ENCODE measurements around the gene TTI1. TPM values are rescaled to one million over a fixed set of nuclear protein-coding genes. Genes with fewer than 3 reads are reported as not detected.
"Not testable (repeated sequence)": the region's sequence is repeated elsewhere in the genome, so short reads cannot be mapped to it uniquely, and the experiment has no call there.

Gene TTI1
- total and polyA plus RNA-seq, 9 donors, result 13.5 to 20.4 (median 15.1) TPM

DNA sequence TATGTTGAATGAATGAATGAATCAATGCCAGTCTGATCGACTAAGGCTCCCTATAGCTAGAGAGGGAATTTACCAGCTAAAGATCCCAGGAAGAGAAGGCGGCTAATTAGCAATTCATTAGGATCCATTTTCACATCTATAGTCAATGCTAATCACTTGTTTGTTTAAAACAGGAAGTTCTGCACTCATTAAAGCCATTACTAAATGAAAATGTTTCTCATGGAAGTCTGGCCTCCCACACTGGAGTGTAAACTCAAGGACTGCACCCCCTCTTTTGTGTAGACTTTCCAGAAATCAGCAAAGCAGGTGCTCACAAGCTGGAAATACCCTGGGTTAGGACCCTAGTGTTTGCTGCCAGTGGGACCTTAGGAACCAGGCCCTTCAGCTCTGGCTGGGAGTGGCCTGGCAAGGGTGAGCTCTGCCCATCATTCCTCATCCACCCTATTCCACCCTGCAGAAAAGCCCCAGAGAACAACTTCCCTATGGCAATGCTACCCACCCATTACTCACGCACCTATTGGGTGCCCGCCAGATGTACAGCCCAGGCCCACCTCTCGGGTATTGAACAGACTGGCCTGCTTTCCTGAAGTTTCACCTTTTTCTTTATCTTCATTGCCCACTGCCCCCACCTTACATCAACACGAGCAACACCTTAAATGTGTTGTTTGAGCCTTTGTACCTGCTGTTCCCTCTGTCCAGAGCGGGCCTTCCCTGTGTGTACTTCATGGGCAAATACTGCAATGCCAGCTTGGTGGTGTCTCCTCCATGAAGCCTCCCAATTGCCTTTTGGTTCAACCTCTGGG lies 60.8 kb downstream of the TTI1 start:
- H3K27ac ChIP-seq (ENCODE audit: low read length), result no peak overlapping the region

DNA sequence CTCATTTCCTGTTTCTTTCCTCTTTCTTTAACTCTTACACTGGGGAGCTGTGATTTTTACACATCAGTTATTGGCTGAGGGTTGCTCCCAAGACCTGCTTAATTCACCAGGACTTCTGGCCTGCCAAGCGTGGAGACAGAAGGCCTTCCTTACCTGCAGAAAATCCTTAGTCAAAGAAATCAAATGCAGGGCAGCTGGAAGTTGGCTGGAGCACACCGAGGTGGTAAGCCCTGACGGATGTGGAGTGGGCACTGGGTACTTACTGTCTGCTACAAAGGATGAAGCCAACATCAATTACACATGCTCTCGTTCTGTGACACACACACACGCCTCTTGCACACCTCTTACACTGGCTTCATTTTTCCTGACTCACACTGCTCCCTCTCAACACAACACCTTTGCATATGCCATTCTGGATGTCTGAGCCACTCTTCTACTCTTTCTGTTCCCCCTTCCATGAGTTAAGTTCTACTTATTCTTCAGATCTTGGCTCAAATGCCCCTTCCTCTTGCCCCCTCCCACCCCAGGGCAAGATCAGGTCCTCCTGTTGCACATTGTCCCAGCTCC lies 61.6 kb downstream of the TTI1 start:
- Histone ChIP-seq H3K27ac (ENCODE audit: low read length) (no peak overlapping the region), H3K27me3 (ENCODE audit: control insufficient read depth, insufficient read depth, low read length) (no peaks in the 10 kb centered on the region), H3K36me3 (ENCODE audit: control insufficient read depth, insufficient read depth, low read length) (no peaks in the 10 kb centered on the region), H3K9me3 (replicated peaks; ENCODE audit: control insufficient read depth, low read depth, low read length) (no peaks in the 10 kb centered on the region), H3K4me3 (ENCODE audit: low read length) (no peak overlapping the region), H3K4me1 (ENCODE audit: control insufficient read depth, insufficient read depth, low read length) (no peaks in the 10 kb centered on the region)
- 73% methylated on average over 5 of the region's 5 CpGs for WGBS (ENCODE audit: insufficient coverage)
- DNase-seq, result no peak

More for the DNA sequence above, 60.8 kb downstream of the TTI1 start:
- H3K4me1 ChIP-seq (ENCODE audit: control insufficient read depth, insufficient read depth, low read length), result peaks cover 2% of the 10 kb centered on the region
- no peaks in the 10 kb centered on the region for H3K27me3 ChIP-seq (ENCODE audit: control insufficient read depth, insufficient read depth, low read length)
- no peak for DNase-seq
- WGBS (ENCODE audit: insufficient coverage), result 85% methylated on average over 4 of the region's 7 CpGs
- no peak overlapping the region for H3K4me3 ChIP-seq (ENCODE audit: low read length)
- no peaks in the 10 kb centered on the region for H3K9me3 ChIP-seq (replicated peaks; ENCODE audit: control insufficient read depth, low read depth, low read length)
- H3K36me3 ChIP-seq (ENCODE audit: control insufficient read depth, insufficient read depth, low read length), result no peaks in the 10 kb centered on the region

DNA sequence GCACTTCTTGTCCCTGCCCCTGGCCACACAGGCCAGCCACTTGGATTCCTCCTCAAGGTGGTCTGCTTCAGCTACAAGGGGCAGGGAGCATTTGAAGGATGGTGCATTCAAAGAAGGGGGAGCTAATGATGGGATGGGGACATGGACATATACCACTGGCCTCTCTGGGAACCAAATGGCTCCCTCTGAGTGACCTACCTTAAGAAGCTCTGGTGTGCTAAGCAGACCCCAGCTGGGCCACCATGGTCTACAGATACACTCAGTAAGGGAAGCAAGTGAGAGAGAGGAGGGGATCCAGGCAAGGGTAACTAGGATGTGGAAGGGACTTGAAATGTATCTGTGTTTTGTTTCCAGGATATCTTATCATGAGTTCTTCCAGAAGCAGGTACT lies 62.4 kb downstream of the TTI1 start:
- DNase-seq, result no peak
- Histone ChIP-seq H3K27ac (ENCODE audit: low read length) (no peak overlapping the region), H3K9me3 (replicated peaks; ENCODE audit: control insufficient read depth, low read depth, low read length) (no peaks in the 10 kb centered on the region), H3K4me3 (ENCODE audit: low read length) (no peak overlapping the region), H3K27me3 (ENCODE audit: control insufficient read depth, insufficient read depth, low read length) (no peaks in the 10 kb centered on the region), H3K36me3 (ENCODE audit: control insufficient read depth, insufficient read depth, low read length) (no peaks in the 10 kb centered on the region), H3K4me1 (ENCODE audit: control insufficient read depth, insufficient read depth, low read length) (no peaks in the 10 kb centered on the region)

DNA sequence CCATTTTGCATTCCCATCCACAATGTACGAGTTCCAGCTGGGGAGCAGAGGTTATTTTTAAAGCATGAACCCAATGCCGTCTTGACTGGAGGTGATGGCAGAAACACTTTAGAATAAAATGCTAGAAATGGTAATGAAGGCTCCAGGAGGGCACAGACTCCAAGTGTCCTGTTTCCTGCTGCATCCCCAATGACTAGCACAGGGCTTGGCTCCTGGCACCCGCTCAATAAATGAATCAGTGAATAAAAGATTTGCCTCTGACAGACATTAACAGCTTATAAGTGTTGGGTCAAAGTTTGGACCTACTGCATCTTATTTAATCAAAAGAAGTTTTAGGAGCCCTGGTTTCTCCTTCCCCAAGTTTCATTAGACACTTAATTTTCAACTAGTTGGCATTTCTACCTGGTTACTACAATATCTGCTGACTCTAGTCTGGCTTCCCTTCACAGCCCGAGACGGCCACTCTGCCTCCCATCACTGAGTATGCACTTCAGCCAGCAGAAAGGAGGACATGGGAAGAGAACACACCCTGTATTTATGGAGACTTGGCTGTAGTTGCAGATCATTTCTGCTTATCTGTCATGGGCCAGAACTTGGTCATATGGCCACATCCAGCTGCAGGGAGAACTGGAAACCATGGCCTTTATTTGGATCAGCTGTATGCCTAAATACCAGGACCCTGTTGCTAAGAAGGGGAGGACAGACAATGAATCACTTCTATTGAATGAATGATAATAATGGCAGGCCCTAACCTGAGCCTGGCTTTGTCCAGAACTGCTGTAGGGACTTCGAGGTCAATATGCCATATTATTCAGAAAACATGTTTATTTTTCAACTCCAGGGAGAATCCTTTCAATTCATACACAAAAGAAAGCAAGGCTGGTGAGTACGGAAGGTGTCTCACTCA lies 63.1 kb downstream of the TTI1 start:
- Histone ChIP-seq H3K27me3 (ENCODE audit: control insufficient read depth, insufficient read depth, low read length) (no peaks in the 10 kb centered on the region), H3K4me3 (ENCODE audit: low read length) (no peak overlapping the region), H3K27ac (ENCODE audit: low read length) (no peak overlapping the region), H3K36me3 (ENCODE audit: control insufficient read depth, insufficient read depth, low read length) (no peaks in the 10 kb centered on the region), H3K4me1 (ENCODE audit: control insufficient read depth, insufficient read depth, low read length) (no peaks in the 10 kb centered on the region), H3K9me3 (replicated peaks; ENCODE audit: control insufficient read depth, low read depth, low read length) (no peaks in the 10 kb centered on the region)
- WGBS (ENCODE audit: insufficient coverage), result 83% methylated on average over 3 of the region's 7 CpGs
- no peak for DNase-seq

DNA sequence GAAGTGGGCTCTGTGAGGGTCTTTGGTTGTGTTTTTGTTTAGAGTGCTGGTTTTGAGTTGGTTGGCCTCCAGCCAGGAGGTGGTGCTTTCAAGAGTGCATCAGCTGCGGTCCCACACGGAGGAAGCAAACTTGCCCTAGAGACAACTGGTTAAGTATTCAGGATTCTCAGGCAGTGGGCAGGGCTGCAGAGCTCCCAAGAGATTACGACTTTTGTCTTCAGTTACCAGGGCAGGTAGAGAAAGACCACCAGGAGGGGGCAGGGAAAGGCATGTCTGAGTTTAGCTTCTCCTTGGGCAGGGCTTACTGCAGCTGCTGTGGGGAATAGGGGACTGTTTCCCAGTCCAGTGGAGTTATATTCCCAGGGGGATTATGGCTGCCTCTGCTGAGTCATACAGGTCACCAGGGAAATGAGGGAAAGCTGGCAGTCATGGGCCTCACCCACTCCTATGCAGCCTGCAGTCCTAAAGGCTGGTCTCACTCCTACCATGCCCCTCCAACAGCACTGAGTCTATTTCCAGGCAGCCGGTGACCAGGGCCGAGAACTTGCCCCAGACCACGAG lies 64.3 kb downstream of the TTI1 start:
- no peaks in the 10 kb centered on the region for H3K27me3 ChIP-seq (ENCODE audit: control insufficient read depth, insufficient read depth, low read length)
- WGBS (ENCODE audit: insufficient coverage), result 61% methylated on average over 6 of the region's 6 CpGs
- no peaks in the 10 kb centered on the region for H3K9me3 ChIP-seq (replicated peaks; ENCODE audit: control insufficient read depth, low read depth, low read length)
- no peak overlapping the region for H3K27ac ChIP-seq (ENCODE audit: low read length)
- no peaks in the 10 kb centered on the region for H3K4me1 ChIP-seq (ENCODE audit: control insufficient read depth, insufficient read depth, low read length)
- no peak for DNase-seq
- H3K36me3 ChIP-seq (ENCODE audit: control insufficient read depth, insufficient read depth, low read length), result no peaks in the 10 kb centered on the region
- H3K4me3 ChIP-seq (ENCODE audit: low read length), result no peak overlapping the region

DNA sequence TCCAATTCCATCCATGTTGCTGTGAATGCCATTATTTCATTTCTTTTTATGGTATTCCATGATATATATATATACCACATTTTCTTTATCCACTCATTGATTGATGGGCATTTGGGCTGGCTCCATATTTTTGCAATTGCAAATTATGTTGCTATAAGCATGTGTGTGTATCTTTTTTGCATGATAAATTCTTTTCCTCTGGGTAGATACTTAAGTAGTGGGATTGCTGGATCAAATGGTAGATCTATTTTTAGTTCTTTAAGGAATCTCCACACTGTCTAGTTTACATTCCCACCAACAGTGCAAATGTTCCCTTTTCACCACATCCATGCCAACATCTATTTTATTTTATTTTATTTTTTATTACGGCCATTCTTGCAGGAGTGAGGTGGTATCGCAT lies 69.8 kb downstream of the TTI1 start:
- WGBS (ENCODE audit: insufficient coverage), result no CpG with 5 or more reads among the region's 2 CpGs
- not testable (repeated sequence) for DNase-seq; H3K9me3 ChIP-seq (replicated peaks; ENCODE audit: control insufficient read depth, low read depth, low read length)

DNA sequence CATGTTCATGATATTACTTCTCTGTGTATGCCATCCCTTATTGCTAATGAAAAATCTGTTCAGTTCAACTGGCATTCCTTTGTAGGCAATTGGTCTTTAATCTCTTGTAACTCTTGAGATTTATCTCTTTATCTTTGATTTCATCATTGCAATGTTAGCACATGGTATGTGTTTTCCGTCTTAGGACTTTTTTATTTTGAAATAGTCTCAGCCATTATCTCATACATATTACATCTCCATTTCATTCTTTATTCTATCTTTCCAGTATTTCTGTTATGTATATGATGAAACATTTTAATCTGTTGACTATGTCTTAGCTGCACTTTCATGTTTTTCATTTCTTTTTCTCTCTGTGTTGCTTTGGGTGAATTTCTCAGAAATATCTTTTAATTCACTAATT lies 72.2 kb downstream of the TTI1 start:
- DNase-seq, result no peak
- no CpG with 5 or more reads among the region's 1 CpG for WGBS (ENCODE audit: insufficient coverage)
- Histone ChIP-seq H3K9me3 (replicated peaks; ENCODE audit: control insufficient read depth, low read depth, low read length) (peaks cover 3% of the 10 kb centered on the region), H3K4me3 (ENCODE audit: low read length) (no peak overlapping the region), H3K4me1 (ENCODE audit: control insufficient read depth, insufficient read depth, low read length) (no peaks in the 10 kb centered on the region), H3K27ac (ENCODE audit: low read length) (no peak overlapping the region), H3K36me3 (ENCODE audit: control insufficient read depth, insufficient read depth, low read length) (no peaks in the 10 kb centered on the region), H3K27me3 (ENCODE audit: control insufficient read depth, insufficient read depth, low read length) (no peaks in the 10 kb centered on the region)

More for the DNA sequence above, 69.8 kb downstream of the TTI1 start:
- not testable (repeated sequence) for H3K4me1 ChIP-seq (ENCODE audit: control insufficient read depth, insufficient read depth, low read length); H3K36me3 ChIP-seq (ENCODE audit: control insufficient read depth, insufficient read depth, low read length); H3K27ac ChIP-seq (ENCODE audit: low read length); H3K4me3 ChIP-seq (ENCODE audit: low read length); H3K27me3 ChIP-seq (ENCODE audit: control insufficient read depth, insufficient read depth, low read length)

DNA sequence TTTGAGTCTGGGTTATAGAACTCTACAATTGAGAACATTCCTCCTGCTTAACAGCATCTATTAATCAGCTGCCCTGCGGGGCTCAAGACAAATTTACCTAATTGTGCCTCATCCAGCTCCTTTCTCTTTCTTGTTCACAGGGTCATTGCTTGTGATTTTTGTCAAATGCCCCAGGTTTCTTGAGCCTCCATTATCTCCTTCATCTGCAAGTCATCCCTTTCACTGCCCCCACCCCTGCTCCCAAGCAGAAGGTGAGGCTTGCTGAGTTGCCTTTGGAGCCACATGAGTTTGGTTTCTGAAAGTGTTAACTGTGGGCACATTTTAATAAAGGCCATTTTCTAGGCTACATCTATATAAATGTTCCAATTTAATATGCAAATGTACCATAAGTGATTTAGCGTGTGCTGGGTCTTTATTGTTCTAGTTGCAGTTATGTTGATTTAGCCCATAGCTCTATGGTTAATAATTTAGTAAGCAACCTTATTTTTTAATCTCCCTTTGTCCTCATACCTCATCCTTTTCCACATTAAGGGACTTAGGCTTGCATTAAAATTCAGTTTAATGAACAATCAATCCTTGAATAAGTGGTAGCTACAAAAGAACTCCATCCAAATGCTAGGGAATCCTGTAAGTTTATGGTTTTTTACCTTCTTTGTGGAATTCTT lies 74.3 kb downstream of the TTI1 start:
- H3K36me3 ChIP-seq (ENCODE audit: control insufficient read depth, insufficient read depth, low read length), result no peaks in the 10 kb centered on the region
- no peak overlapping the region for H3K27ac ChIP-seq (ENCODE audit: low read length)
- WGBS (ENCODE audit: insufficient coverage), result 50% methylated on average over 1 of the region's 2 CpGs
- no peaks in the 10 kb centered on the region for H3K4me1 ChIP-seq (ENCODE audit: control insufficient read depth, insufficient read depth, low read length)
- no peak overlapping the region for H3K4me3 ChIP-seq (ENCODE audit: low read length)
- peaks cover 4% of the 10 kb centered on the region for H3K27me3 ChIP-seq (ENCODE audit: control insufficient read depth, insufficient read depth, low read length)
- DNase-seq, result no peak
- peaks cover 3% of the 10 kb centered on the region for H3K9me3 ChIP-seq (replicated peaks; ENCODE audit: control insufficient read depth, low read depth, low read length)

DNA sequence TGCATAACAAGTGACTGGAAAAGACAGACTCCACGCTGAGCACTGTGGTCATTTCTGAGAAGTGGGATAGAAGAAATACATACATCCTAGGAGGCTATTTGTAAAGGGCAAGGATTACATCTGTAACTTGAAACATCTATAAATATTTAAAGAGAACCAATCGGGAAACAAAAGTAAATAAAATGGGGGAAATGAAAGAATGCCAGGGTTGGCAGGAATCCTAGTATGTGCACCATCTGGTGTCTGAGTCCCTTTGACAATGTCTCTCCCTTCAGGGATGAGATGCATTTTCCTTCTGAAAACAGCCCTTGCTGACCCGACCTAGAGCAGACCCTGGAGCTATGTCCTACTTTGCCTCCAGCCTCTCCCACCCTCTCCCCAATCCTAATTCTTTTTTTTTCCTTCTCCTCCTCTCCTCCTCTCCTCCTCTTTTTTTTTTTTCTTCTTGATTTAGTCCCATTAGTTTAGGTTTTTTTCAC lies 77.1 kb downstream of the TTI1 start:
- Histone ChIP-seq H3K9me3 (replicated peaks; ENCODE audit: control insufficient read depth, low read depth, low read length) (peaks cover 3% of the 10 kb centered on the region), H3K27me3 (ENCODE audit: control insufficient read depth, insufficient read depth, low read length) (peaks cover 4% of the 10 kb centered on the region), H3K27ac (ENCODE audit: low read length) (no peak overlapping the region), H3K4me3 (ENCODE audit: low read length) (no peak overlapping the region), H3K36me3 (ENCODE audit: control insufficient read depth, insufficient read depth, low read length) (no peaks in the 10 kb centered on the region), H3K4me1 (ENCODE audit: control insufficient read depth, insufficient read depth, low read length) (no peaks in the 10 kb centered on the region)
- no peak for DNase-seq
- WGBS (ENCODE audit: insufficient coverage), result 20% methylated on average over 1 of the region's 3 CpGs
